Measurements from ENCODE around the gene BICRA. TPM values are rescaled to one million over a fixed set of nuclear protein-coding genes. Genes with fewer than 3 reads are reported as not detected.

BICRA gene
- total and polyA plus RNA-seq, 9 of the 15 experiments (the other 6 are each of a cell fraction or from before 2014, with no cell fraction given), result 0.01 to 8.8 (median 1.2) TPM

DNA sequence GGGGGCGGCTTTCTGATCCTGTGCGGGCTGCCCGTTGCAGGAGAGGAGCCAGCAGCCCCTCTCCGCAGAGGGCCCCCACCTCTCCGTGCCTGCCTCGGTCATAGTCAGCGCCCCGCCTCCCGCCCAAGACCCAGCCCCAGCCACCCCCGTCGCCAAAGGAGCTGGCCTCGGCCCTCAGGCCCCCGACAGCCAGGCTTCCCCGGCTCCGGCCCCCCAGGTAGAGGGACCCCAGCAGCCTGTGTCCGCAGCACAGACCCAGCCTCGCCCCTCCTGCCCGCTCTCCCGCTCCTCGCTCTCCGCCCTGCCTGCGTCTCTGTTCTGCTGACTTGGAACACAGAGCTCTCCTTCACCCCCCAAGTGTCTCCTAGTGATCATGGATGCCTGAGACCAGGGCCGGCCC lies 73.0 kb downstream of the BICRA start:
- Histone ChIP-seq H4K20me1 (replicated peaks; ENCODE audit: control insufficient read depth, insufficient read depth, low read length) (0 out of 2 replicates have a peak, but pooled peaks cover 9% of the 10 kb centered on the region), H3K4me1 (replicated peaks in 1 of 2; ENCODE audit: control insufficient read depth in 2 of 2, insufficient read depth in 2 of 2, low read length in 2 of 2) (peaks cover 4 to 7% of the 10 kb centered on the region in 2 experiments; a peak in 4 of 5 replicates), H3K9me1 (ENCODE audit: control insufficient read depth, insufficient read depth, low read length) (peaks cover 4% of the 10 kb centered on the region), H3K4me2 (ENCODE audit: insufficient read depth, low read length) (no peak overlapping the region), H3K27me3 (ENCODE audit: control insufficient read depth in 2 of 2, insufficient read depth in 2 of 2, low read length in 2 of 2) (no peaks in the 10 kb centered on the region), H3K4me3 (no peak overlapping the region), H3K9ac (ENCODE audit: insufficient read depth in 1 of 2, low read depth in 2 of 2, low read length in 2 of 2) (no peak overlapping the region), H2AFZ (ENCODE audit: low read depth, low read length) (no peak overlapping the region), H3K9me3 (replicated peaks; ENCODE audit: control insufficient read depth, insufficient read depth, low read depth, low read length) (no peaks in the 10 kb centered on the region), H3K27ac (ENCODE audit: extremely low read depth, low read depth, low read length) (no peak overlapping the region), H3K79me2 (ENCODE audit: control insufficient read depth, insufficient read depth, low read length) (no peaks in the 10 kb centered on the region), H3K36me3 (ENCODE audit: control insufficient read depth, insufficient read depth, low read length) (peaks cover 13% of the 10 kb centered on the region; the same call in 1 of the 3 replicates)
- ATAC-seq (no peak), FAIRE-seq (no peak), DNase-seq (ENCODE audit: extremely low read depth in 1 of 4, low spot score in 3 of 4) (no peak)
- BruUV-seq (replicated peaks), result no TSS peak
- intact Hi-C loops (cut with micrococcal nuclease) (no loop called here), in situ Hi-C loops (cut with MboI) (no loop called here)
- ChIA-PET POLR2A (interaction anchor here (0.5 kb wide), 1 partner anchor 186 kb away, joined by 5 read pairs; no protein-coding TSS in a partner anchor), CTCF (ENCODE audit: low intra/inter-chr PET ratio) (no interaction called here)
- 90% methylated on average over 11 of the region's 23 CpGs for WGBS (ENCODE audit: insufficient coverage, low coverage, missing lambda C conversion rate)
- TF ChIP-seq FOXJ3 (CRISPR knock-in tag; IDR thresholded peaks at IDR 0.05), result no peak
- TF ChIP-seq RBM22 (IDR thresholded peaks at IDR 0.05; ENCODE audit: low read depth, low read length, poor library complexity, severe bottlenecking), result peak; percentile 49

DNA sequence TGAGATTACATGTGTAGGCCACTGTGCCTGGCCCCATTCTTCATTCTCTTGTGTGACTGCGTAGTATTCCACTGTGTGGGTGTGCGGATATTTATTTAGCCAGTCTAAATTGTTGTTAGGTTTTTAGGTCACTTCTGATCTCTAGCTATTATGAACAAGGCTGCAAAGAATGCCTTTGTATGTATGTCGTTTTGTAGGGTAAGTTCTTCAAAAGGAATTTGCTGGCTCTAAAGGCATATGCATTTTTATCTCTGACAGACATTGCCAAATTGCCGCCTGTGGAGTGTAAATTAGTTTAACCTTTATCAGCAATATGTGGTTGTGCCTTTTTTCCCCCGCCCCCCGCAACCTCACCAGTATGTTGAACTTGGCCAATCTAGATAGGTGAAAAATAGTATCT lies 74.0 kb downstream of the BICRA start:
- DNase-seq (ENCODE audit: extremely low read depth in 1 of 4, low spot score in 3 of 4), result peak in 1 of 4 experiments; percentile 54
- Histone ChIP-seq H3K79me2 (ENCODE audit: control insufficient read depth, insufficient read depth, low read length) (no peaks in the 10 kb centered on the region), H3K9me3 (replicated peaks; ENCODE audit: control insufficient read depth, insufficient read depth, low read depth, low read length) (no peaks in the 10 kb centered on the region), H3K4me2 (ENCODE audit: insufficient read depth, low read length) (no peak overlapping the region), H3K27ac (ENCODE audit: extremely low read depth, low read depth, low read length) (no peak overlapping the region), H2AFZ (ENCODE audit: low read depth, low read length) (no peak overlapping the region), H4K20me1 (replicated peaks; ENCODE audit: control insufficient read depth, insufficient read depth, low read length) (0 out of 2 replicates have a peak, but pooled peaks cover 9% of the 10 kb centered on the region), H3K4me3 (no peak overlapping the region), H3K27me3 (ENCODE audit: control insufficient read depth in 2 of 2, insufficient read depth in 2 of 2, low read length in 2 of 2) (no peaks in the 10 kb centered on the region), H3K9ac (ENCODE audit: insufficient read depth in 1 of 2, low read depth in 2 of 2, low read length in 2 of 2) (no peak overlapping the region), H3K9me1 (ENCODE audit: control insufficient read depth, insufficient read depth, low read length) (peaks cover 4% of the 10 kb centered on the region), H3K36me3 (ENCODE audit: control insufficient read depth, insufficient read depth, low read length) (peaks cover 12% of the 10 kb centered on the region; the same call in 1 of the 3 replicates), H3K4me1 (replicated peaks in 1 of 2; ENCODE audit: control insufficient read depth in 2 of 2, insufficient read depth in 2 of 2, low read length in 2 of 2) (peaks cover 4 to 7% of the 10 kb centered on the region in 2 experiments; a peak in 4 of 5 replicates)
- 8% methylated on average over 6 of the region's 6 CpGs for WGBS (ENCODE audit: insufficient coverage, low coverage, missing lambda C conversion rate)
- ChIA-PET POLR2A (no interaction called here), CTCF (ENCODE audit: low intra/inter-chr PET ratio) (no interaction called here)
- BruUV-seq (replicated peaks), result no TSS peak
- in situ Hi-C loops (cut with MboI) (no loop called here), intact Hi-C loops (cut with micrococcal nuclease) (no loop called here)
- peak; percentile 53 for ATAC-seq
- FAIRE-seq, result peak; percentile 60
- TF ChIP-seq CCNT2 (IDR thresholded peaks at IDR 0.05; ENCODE audit: borderline replicate concordance, extremely low read depth, insufficient read length, low read depth, low read length) (peak; percentile 26), RCOR1 (IDR thresholded peaks at IDR 0.05; ENCODE audit: borderline replicate concordance in 1 of 2, low read depth in 2 of 2, low read length in 2 of 2) (peak in 1 of 2 experiments; percentile 30; a peak in 1 of 4 replicates), TEAD4 (IDR thresholded peaks at IDR 0.05; ENCODE audit: low read length) (peak; percentile 63), TEAD4 (CRISPR knock-in tag; IDR thresholded peaks at IDR 0.05; ENCODE audit: borderline replicate concordance) (no peak)
- TF ChIP-seq, protein P1, sequence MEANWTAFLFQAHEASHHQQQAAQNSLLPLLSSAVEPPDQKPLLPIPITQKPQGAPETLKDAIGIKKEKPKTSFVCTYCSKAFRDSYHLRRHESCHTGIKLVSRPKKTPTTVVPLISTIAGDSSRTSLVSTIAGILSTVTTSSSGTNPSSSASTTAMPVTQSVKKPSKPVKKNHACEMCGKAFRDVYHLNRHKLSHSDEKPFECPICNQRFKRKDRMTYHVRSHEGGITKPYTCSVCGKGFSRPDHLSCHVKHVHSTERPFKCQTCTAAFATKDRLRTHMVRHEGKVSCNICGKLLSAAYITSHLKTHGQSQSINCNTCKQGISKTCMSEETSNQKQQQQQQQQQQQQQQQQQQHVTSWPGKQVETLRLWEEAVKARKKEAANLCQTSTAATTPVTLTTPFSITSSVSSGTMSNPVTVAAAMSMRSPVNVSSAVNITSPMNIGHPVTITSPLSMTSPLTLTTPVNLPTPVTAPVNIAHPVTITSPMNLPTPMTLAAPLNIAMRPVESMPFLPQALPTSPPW (CRISPR knock-in tag; IDR thresholded peaks at IDR 0.05), result peak; percentile 27; the same call in 1 of the 2 replicates
- TF ChIP-seq, protein P2, sequence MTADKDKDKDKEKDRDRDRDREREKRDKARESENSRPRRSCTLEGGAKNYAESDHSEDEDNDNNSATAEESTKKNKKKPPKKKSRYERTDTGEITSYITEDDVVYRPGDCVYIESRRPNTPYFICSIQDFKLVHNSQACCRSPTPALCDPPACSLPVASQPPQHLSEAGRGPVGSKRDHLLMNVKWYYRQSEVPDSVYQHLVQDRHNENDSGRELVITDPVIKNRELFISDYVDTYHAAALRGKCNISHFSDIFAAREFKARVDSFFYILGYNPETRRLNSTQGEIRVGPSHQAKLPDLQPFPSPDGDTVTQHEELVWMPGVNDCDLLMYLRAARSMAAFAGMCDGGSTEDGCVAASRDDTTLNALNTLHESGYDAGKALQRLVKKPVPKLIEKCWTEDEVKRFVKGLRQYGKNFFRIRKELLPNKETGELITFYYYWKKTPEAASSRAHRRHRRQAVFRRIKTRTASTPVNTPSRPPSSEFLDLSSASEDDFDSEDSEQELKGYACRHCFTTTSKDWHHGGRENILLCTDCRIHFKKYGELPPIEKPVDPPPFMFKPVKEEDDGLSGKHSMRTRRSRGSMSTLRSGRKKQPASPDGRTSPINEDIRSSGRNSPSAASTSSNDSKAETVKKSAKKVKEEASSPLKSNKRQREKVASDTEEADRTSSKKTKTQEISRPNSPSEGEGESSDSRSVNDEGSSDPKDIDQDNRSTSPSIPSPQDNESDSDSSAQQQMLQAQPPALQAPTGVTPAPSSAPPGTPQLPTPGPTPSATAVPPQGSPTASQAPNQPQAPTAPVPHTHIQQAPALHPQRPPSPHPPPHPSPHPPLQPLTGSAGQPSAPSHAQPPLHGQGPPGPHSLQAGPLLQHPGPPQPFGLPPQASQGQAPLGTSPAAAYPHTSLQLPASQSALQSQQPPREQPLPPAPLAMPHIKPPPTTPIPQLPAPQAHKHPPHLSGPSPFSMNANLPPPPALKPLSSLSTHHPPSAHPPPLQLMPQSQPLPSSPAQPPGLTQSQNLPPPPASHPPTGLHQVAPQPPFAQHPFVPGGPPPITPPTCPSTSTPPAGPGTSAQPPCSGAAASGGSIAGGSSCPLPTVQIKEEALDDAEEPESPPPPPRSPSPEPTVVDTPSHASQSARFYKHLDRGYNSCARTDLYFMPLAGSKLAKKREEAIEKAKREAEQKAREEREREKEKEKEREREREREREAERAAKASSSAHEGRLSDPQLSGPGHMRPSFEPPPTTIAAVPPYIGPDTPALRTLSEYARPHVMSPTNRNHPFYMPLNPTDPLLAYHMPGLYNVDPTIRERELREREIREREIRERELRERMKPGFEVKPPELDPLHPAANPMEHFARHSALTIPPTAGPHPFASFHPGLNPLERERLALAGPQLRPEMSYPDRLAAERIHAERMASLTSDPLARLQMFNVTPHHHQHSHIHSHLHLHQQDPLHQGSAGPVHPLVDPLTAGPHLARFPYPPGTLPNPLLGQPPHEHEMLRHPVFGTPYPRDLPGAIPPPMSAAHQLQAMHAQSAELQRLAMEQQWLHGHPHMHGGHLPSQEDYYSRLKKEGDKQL (CRISPR knock-in tag; IDR thresholded peaks at IDR 0.05; ENCODE audit: borderline replicate concordance), result no peak

Data from K562 (cell line).